ENCODE data around the gene DMD.

DNA sequence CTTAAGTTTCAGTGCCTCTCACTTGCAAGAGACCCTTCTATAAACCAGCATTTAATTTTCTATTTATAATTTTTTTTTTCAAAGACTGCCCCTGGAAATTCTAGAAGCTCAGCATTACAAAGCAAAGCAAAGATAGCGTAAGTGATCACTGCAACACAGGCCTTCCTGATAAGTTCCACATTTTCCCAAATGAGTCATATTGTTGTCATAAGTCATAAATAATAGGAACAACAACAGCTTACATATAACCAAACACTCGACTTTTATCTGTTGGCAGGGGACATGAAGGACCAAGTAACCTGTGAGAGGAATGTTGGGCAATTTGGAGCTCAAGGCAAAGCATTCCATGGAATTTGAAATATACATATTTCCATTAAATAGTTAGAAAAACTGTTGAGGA is 815.5 kb downstream of the DMD start:
- TF ChIP-seq, protein P1, sequence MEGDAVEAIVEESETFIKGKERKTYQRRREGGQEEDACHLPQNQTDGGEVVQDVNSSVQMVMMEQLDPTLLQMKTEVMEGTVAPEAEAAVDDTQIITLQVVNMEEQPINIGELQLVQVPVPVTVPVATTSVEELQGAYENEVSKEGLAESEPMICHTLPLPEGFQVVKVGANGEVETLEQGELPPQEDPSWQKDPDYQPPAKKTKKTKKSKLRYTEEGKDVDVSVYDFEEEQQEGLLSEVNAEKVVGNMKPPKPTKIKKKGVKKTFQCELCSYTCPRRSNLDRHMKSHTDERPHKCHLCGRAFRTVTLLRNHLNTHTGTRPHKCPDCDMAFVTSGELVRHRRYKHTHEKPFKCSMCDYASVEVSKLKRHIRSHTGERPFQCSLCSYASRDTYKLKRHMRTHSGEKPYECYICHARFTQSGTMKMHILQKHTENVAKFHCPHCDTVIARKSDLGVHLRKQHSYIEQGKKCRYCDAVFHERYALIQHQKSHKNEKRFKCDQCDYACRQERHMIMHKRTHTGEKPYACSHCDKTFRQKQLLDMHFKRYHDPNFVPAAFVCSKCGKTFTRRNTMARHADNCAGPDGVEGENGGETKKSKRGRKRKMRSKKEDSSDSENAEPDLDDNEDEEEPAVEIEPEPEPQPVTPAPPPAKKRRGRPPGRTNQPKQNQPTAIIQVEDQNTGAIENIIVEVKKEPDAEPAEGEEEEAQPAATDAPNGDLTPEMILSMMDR (IDR thresholded peaks at IDR 0.05), result no peak
- TF ChIP-seq POLR2A (IDR thresholded peaks at IDR 0.05), result no peak
